RWPE2 (cell line): ENCODE measurements around the gene FHIT.

Source experiments
- ATAC-seq: fragments of 200-7000 bp; cut with Tn5 transposase; 3 replicates; pipeline ENCODE4 v1.9.1; 2021; ENCODE audit warnings: low read depth
- DNase-seq: peaks from one replicate; pipeline ENCODE4 v3.0.0-alpha.2; 2020; ENCODE audit warnings: low spot score
- H3K27ac ChIP-seq: fragments of 450-650 bp; 2 replicates; pipeline ENCODE4 v1.5.1; 2017; ENCODE audit warnings: mild to moderate bottlenecking; ENCODE audit not compliant: poor library complexity, severe bottlenecking
- H3K27me3 ChIP-seq: fragments of 250-450 bp; sonication (Bioruptor Pico); 2 replicates; pipeline ENCODE4 v1.5.1; 2021; ENCODE audit warnings: mild to moderate bottlenecking, moderate library complexity; ENCODE audit not compliant: insufficient read depth, poor library complexity, severe bottlenecking
- H3K36me3 ChIP-seq: fragments of 250-450 bp; sonication (Bioruptor Pico); 2 replicates; pipeline ENCODE4 v1.5.1; 2020; ENCODE audit warnings: low read depth, mild to moderate bottlenecking, moderate library complexity
- H3K4me1 ChIP-seq: fragments of 250-450 bp; sonication (Bioruptor Pico); 2 replicates; pipeline ENCODE4 v1.5.1; 2021; ENCODE audit warnings: mild to moderate bottlenecking, moderate library complexity; ENCODE audit not compliant: insufficient read depth, poor library complexity, severe bottlenecking
- H3K4me3 ChIP-seq: fragments of 250-450 bp; sonication (Bioruptor Pico); 2 replicates; pipeline ENCODE4 v1.5.1; 2021; ENCODE audit warnings: mild to moderate bottlenecking, moderate library complexity; ENCODE audit not compliant: severe bottlenecking
- H3K9me3 ChIP-seq: fragments of 250-450 bp; sonication (Bioruptor Pico); 2 replicates; pipeline ENCODE4 v1.5.1; 2021; ENCODE audit warnings: mild to moderate bottlenecking, moderate library complexity; ENCODE audit not compliant: severe bottlenecking
- CTCF ChIP-seq: fragments of 450-650 bp; IDR thresholded peaks from one replicate; pipeline ENCODE4 v1.5.1; 2017; ENCODE audit warnings: mild to moderate bottlenecking, moderate library complexity; ENCODE audit not compliant: poor library complexity, severe bottlenecking

Gene FHIT

GRCh38 chr3:60053526-60054265 lies 1197.6 kb downstream of the FHIT start:
- no peaks in the 10 kb centered on the region for H3K9me3 ChIP-seq
- no peaks in the 10 kb centered on the region for H3K4me1 ChIP-seq
- H3K27me3 ChIP-seq = no peaks in the 10 kb centered on the region
- DNase-seq (no peak), ATAC-seq (no peak)
- TF ChIP-seq CTCF = no peak
- no peak overlapping the region for H3K27ac ChIP-seq
- H3K36me3 ChIP-seq = no peaks in the 10 kb centered on the region
- no peak overlapping the region for H3K4me3 ChIP-seq

DNA sequence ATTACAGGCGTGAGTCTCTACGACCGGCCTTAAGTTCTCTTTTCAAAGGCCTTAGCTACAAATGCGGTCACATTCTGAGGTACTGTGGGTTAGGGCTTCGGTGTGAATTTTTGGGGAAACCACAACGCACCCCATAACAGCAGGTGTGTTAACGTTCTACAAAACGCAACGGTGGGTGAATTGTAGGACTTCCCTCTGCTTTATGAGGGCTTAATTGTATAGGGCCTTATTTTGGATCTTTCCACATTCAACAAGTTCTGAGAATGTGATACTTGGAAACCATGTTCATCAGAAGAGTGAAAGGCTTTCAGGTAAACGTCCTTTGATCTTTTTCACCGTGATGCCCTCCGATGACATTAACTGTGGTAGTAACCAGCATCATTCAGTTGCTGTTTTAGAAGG lies 1202.8 kb downstream of the FHIT start:
- TF ChIP-seq CTCF = no peak
- Histone ChIP-seq H3K27me3 (no peaks in the 10 kb centered on the region), H3K9me3 (no peaks in the 10 kb centered on the region), H3K4me3 (no peak overlapping the region), H3K4me1 (no peaks in the 10 kb centered on the region), H3K36me3 (no peaks in the 10 kb centered on the region), H3K27ac (no peak overlapping the region)
- DNase-seq (no peak), ATAC-seq (no peak)

DNA sequence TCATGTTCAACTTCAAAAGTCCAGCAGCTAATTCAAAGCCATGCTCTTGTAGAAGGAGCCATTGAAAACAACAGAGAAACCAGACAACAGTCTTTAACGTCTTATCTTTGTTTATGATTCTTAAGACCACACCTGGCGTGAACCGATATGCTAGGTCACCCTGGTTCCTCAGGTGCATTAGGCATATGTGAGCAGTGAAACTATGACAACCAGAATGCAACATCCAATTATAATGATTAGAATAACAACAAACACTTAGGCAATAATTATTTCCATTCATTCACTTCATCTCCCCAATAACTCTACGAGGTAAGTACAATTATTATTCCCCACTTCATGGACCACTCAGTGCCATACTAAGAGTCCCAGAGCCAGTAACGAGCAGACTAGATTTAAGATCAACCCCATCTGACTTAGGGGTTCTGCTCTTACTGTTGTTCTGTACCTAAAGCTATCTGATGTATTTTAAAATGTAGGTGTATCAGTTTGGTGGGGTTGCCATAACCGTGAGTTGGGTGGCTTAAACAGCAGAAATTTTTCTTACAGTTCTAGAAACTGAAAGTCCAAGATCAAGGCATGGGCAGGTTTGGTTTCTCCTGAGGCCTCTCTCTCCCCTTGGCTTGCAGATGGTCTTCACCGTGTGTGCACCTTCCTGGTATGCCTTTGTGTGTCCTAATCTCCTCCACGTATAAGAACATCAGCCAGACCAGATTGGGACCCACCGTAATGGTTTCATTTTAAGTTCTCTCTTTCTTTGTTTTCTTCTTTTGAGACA lies 1203.6 kb downstream of the FHIT start:
- ATAC-seq = no peak
- no peaks in the 10 kb centered on the region for H3K27me3 ChIP-seq
- no peak for TF ChIP-seq CTCF
- no peaks in the 10 kb centered on the region for H3K9me3 ChIP-seq
- H3K36me3 ChIP-seq = no peaks in the 10 kb centered on the region
- H3K4me3 ChIP-seq = no peak overlapping the region
- H3K4me1 ChIP-seq = no peaks in the 10 kb centered on the region
- no peak for DNase-seq
- H3K27ac ChIP-seq = no peak overlapping the region

DNA sequence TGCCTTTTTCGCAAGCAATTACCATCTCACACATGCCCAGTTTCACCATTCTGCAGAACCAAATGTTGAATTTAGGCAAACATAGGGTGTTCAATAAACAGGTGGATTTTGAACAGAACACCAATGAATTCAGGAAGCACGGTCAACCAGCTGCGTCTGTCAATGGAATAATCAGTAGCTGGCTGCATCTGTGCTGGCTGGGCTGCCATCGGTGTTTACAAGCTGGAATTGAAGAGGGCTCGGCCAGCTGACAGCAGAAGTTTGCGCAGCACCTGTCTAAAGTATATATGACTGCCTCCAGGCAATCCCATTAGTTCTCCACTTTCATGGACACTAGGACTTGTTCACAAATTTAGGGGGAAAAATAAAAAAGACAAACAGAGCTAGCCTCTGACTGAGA lies 1205.0 kb downstream of the FHIT start:
- no peaks in the 10 kb centered on the region for H3K4me1 ChIP-seq
- no peak for ATAC-seq
- H3K27me3 ChIP-seq = no peaks in the 10 kb centered on the region
- no peaks in the 10 kb centered on the region for H3K9me3 ChIP-seq
- DNase-seq = no peak
- H3K36me3 ChIP-seq = no peaks in the 10 kb centered on the region
- H3K4me3 ChIP-seq = no peak overlapping the region
- no peak overlapping the region for H3K27ac ChIP-seq
- no peak for TF ChIP-seq CTCF

DNA sequence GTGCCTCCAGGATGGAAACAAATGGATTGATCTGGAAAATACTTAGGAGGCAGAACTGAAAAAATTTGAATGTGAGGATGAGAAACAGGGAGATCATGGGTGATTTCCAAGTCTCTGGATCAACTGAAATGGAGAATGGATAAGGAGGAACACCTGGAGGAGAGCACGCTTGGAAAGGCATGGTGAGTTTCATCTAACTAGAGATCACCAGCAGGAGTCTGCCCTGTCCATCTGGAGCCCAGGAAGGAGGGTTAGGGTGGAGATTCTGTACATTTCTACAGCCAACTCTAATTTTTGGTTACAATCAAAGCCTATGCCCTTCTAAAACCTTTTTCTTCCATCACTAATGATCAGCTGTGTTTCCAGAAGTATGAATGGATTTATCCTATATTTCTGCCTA lies 1205.6 kb downstream of the FHIT start:
- H3K9me3 ChIP-seq = no peaks in the 10 kb centered on the region
- no peaks in the 10 kb centered on the region for H3K4me1 ChIP-seq
- no peaks in the 10 kb centered on the region for H3K27me3 ChIP-seq
- H3K27ac ChIP-seq = no peak overlapping the region
- H3K4me3 ChIP-seq = no peak overlapping the region
- TF ChIP-seq CTCF = no peak
- DNase-seq (no peak), ATAC-seq (no peak)
- no peaks in the 10 kb centered on the region for H3K36me3 ChIP-seq
